ENCODE results near the gene STPG4.

The STPG4 gene

GRCh38 chr2:47158576-47158975 lies 3.5 kb upstream of the STPG4 start:
- no peak for DNase-seq
- no peak for TF ChIP-seq CTCF (IDR thresholded peaks at IDR 0.05; ENCODE audit: low read length)
- no peak for TF ChIP-seq EZH2 (optimal IDR thresholded peaks at IDR 0.05; ENCODE audit: low read depth, low read length)
- TF ChIP-seq EZH2phosphoT487 (IDR thresholded peaks at IDR 0.05; ENCODE audit: low read length), result no peak
- H3K9ac ChIP-seq (ENCODE audit: low read length), result no peak overlapping the region
- no peak overlapping the region for H3K27ac ChIP-seq (ENCODE audit: low read length)
- H3K36me3 ChIP-seq (replicated peaks; ENCODE audit: insufficient read depth, low read length), result peaks cover 24% of the 10 kb centered on the region
- no peak overlapping the region for H3K4me3 ChIP-seq (ENCODE audit: low read length)
- peaks cover 28% of the 10 kb centered on the region for H3K79me2 ChIP-seq (ENCODE audit: low read length)
- peaks cover 75% of the 10 kb centered on the region for H3F3A ChIP-seq (ENCODE audit: insufficient read depth, low read length)
- H3K4me1 ChIP-seq (ENCODE audit: low read length), result peaks cover 24% of the 10 kb centered on the region
- H3K4me2 ChIP-seq (ENCODE audit: low read depth, low read length), result no peak overlapping the region
- no peaks in the 10 kb centered on the region for H3K9me3 ChIP-seq (replicated peaks; ENCODE audit: insufficient read depth, low read length)
- H3K27me3 ChIP-seq (replicated peaks; ENCODE audit: insufficient read depth, low read length), result no peaks in the 10 kb centered on the region
- H2AFZ ChIP-seq (ENCODE audit: low read length), result no peak overlapping the region
- H4K20me1 ChIP-seq (ENCODE audit: insufficient read depth, low read length), result peaks cover 33% of the 10 kb centered on the region
- H3K9me2 ChIP-seq (replicated peaks; ENCODE audit: insufficient read depth, low read length), result no peaks in the 10 kb centered on the region

- H3K79me2 ChIP-seq (ENCODE audit: low read length), result no peaks in the 10 kb centered on the region
Observed at GRCh38 chr2:47152803-47153202, 2.3 kb downstream of the STPG4 start.

DNA sequence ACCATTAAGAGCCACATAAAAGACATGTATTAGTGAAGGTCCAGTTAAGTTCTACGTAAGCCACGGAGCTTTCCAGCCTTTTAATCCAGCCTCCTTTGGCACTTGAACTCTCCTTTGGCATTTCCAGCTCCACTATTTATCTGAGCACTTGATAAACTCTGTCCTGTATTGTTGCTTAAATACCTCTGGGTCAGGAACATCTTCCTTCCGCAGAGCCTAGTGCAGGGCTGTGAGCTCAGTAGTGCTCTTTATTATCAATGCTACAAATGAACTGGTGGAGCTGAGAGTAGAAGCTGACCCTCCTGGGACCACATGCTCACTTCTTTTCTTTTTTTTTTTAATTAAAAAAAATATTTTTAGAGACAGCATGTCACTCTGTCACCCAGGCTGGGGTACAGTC lies 4.9 kb downstream of the STPG4 start:
- H3K36me3 ChIP-seq (replicated peaks; ENCODE audit: insufficient read depth, low read length), result no peaks in the 10 kb centered on the region; the same call in 1 of the 2 replicates
- no peak overlapping the region for H3K27ac ChIP-seq (ENCODE audit: low read length)

More at GRCh38 chr2:47152803-47153202, 2.3 kb downstream of the STPG4 start:
- DNase-seq, result no peak
- TF ChIP-seq CTCF (IDR thresholded peaks at IDR 0.05; ENCODE audit: low read length) (no peak), EZH2 (optimal IDR thresholded peaks at IDR 0.05; ENCODE audit: low read depth, low read length) (no peak), EZH2phosphoT487 (IDR thresholded peaks at IDR 0.05; ENCODE audit: low read length) (no peak)
- Histone ChIP-seq H4K20me1 (ENCODE audit: insufficient read depth, low read length) (peaks cover 10% of the 10 kb centered on the region; the same call in 1 of the 2 replicates), H3K27me3 (replicated peaks; ENCODE audit: insufficient read depth, low read length) (no peaks in the 10 kb centered on the region), H3K4me1 (ENCODE audit: low read length) (peaks cover 24% of the 10 kb centered on the region), H3K4me2 (ENCODE audit: low read depth, low read length) (no peak overlapping the region), H3F3A (ENCODE audit: insufficient read depth, low read length) (peaks cover 30% of the 10 kb centered on the region), H3K27ac (ENCODE audit: low read length) (no peak overlapping the region), H3K9me3 (replicated peaks; ENCODE audit: insufficient read depth, low read length) (no peaks in the 10 kb centered on the region), H3K9ac (ENCODE audit: low read length) (no peak overlapping the region), H3K4me3 (ENCODE audit: low read length) (no peak overlapping the region), H2AFZ (ENCODE audit: low read length) (no peak overlapping the region), H3K36me3 (replicated peaks; ENCODE audit: insufficient read depth, low read length) (no peaks in the 10 kb centered on the region; the same call in 1 of the 2 replicates), H3K9me2 (replicated peaks; ENCODE audit: insufficient read depth, low read length) (no peaks in the 10 kb centered on the region)

More for the DNA sequence above, 4.9 kb downstream of the STPG4 start:
- H3K4me2 ChIP-seq (ENCODE audit: low read depth, low read length), result no peak overlapping the region
- H3K79me2 ChIP-seq (ENCODE audit: low read length), result no peaks in the 10 kb centered on the region
- no peaks in the 10 kb centered on the region for H3K9me2 ChIP-seq (replicated peaks; ENCODE audit: insufficient read depth, low read length)
- no peak overlapping the region for H3K4me3 ChIP-seq (ENCODE audit: low read length)
- no peak for DNase-seq
- H4K20me1 ChIP-seq (ENCODE audit: insufficient read depth, low read length), result no peaks in the 10 kb centered on the region
- H2AFZ ChIP-seq (ENCODE audit: low read length), result no peak overlapping the region
- peaks cover 4% of the 10 kb centered on the region for H3K4me1 ChIP-seq (ENCODE audit: low read length)
- no peaks in the 10 kb centered on the region for H3K9me3 ChIP-seq (replicated peaks; ENCODE audit: insufficient read depth, low read length)
- H3K27me3 ChIP-seq (replicated peaks; ENCODE audit: insufficient read depth, low read length), result no peaks in the 10 kb centered on the region
- H3F3A ChIP-seq (ENCODE audit: insufficient read depth, low read length), result 0 out of 2 replicates have a peak, but pooled peaks cover 4% of the 10 kb centered on the region
- H3K9ac ChIP-seq (ENCODE audit: low read length), result no peak overlapping the region
- TF ChIP-seq EZH2phosphoT487 (IDR thresholded peaks at IDR 0.05; ENCODE audit: low read length), result no peak
- no peak for TF ChIP-seq CTCF (IDR thresholded peaks at IDR 0.05; ENCODE audit: low read length)
- TF ChIP-seq EZH2 (optimal IDR thresholded peaks at IDR 0.05; ENCODE audit: low read depth, low read length), result no peak

Measured in MM.1S (cell line).